HepG2 (cell line): ENCODE measurements around the gene TMEM127. TPM values are rescaled to one million over a fixed set of nuclear protein-coding genes. Genes with fewer than 3 reads are reported as not detected.
A peak's percentile ranks its signal among the peaks of the same experiment; 100 is the strongest.

ENCODE experiments used
- ARHGAP35 ChIP-seq: sonication (generic); formaldehyde crosslinking; IDR thresholded peaks from 2 replicates; pipeline ENCODE4 v1.9.0; 2022; ENCODE audit warnings: mild to moderate bottlenecking, inconsistent platforms, moderate library complexity, missing genetic modification reagents, borderline replicate concordance
- DPF2 ChIP-seq: sonication (generic); formaldehyde crosslinking; IDR thresholded peaks from 2 replicates; pipeline ENCODE4 v1.4.0; 2020; ENCODE audit warnings: mild to moderate bottlenecking, low read depth, missing genetic modification reagents, borderline replicate concordance
- ELF3 ChIP-seq: IDR thresholded peaks from 2 replicates; pipeline ENCODE4 v1.6.1; 2016; ENCODE audit warnings: missing genetic modification reagents, missing compliant biosample characterization
- GLI4 ChIP-seq: sonication (generic); formaldehyde crosslinking; IDR thresholded peaks from 2 replicates; pipeline ENCODE4 v1.5.1; 2020; ENCODE audit warnings: missing genetic modification reagents, mild to moderate bottlenecking, moderate library complexity, borderline replicate concordance
- NFATC3 ChIP-seq: sonication (generic); formaldehyde crosslinking; IDR thresholded peaks from 2 replicates; pipeline ENCODE4 v1.5.1; 2020; ENCODE audit warnings: mild to moderate bottlenecking, missing genetic modification reagents
- PAF1 ChIP-seq: IDR thresholded peaks from 2 replicates; pipeline ENCODE4 v1.6.1; 2016; ENCODE audit warnings: missing genetic modification reagents, missing compliant biosample characterization
- REPIN1 ChIP-seq: sonication (generic); formaldehyde crosslinking; IDR thresholded peaks from 2 replicates; pipeline ENCODE4 v1.8.0; 2022; ENCODE audit warnings: missing genetic modification reagents, low read depth, mild to moderate bottlenecking, borderline replicate concordance
- SRY ChIP-seq: sonication (generic); formaldehyde crosslinking; IDR thresholded peaks from 2 replicates; pipeline ENCODE4 v1.8.0; 2022; ENCODE audit warnings: mild to moderate bottlenecking, missing genetic modification reagents
- TAF15 ChIP-seq: fragments of 200-400 bp; formaldehyde crosslinking; IDR thresholded peaks from one replicate; pipeline ENCODE4 v1.6.1; 2018; ENCODE audit warnings: mild to moderate bottlenecking, low read depth, low read length; ENCODE audit not compliant: poor library complexity, severe bottlenecking
- ZNF616 ChIP-seq: sonication (generic); formaldehyde crosslinking; IDR thresholded peaks from 2 replicates; pipeline ENCODE4 v1.5.0; 2020; ENCODE audit warnings: low read depth, mild to moderate bottlenecking, missing genetic modification reagents
- polyA plus RNA-seq, 8 experiments: library from polyadenylated mRNA; depleted of rRNA in 3 of 8; stranded (reverse) in 7 of 8; unstranded in 1 of 8; fragments of >200 nt; fragmentation: Illumina TruSeq in 4 of 8; extraction: Trizol in 4 of 8; gene quantifications; 2 replicates each; pipeline versions ENCODE4 v1.2.1 to v1.2.3, GENCODE V29; 2011 to 2016; ENCODE audit warnings: low read depth in 4 of 8, missing spikeins in 1 of 8, mixed read lengths in 1 of 8; ENCODE audit not compliant: insufficient read depth in 1 of 8
- total RNA-seq, 5 experiments: library from RNA; depleted of rRNA; stranded (reverse); fragments of >200 nt; fragmentation: Illumina TruSeq; extraction: Trizol; gene quantifications; 2 replicates each; pipeline ENCODE4 v1.2.3, GENCODE V29; 2016; ENCODE audit warnings: low read depth in 1 of 5
- TF ChIP-seq, protein P1 (sequence below): sonication (generic); formaldehyde crosslinking; IDR thresholded peaks from 2 replicates; pipeline ENCODE4 v1.4.0; 2020; ENCODE audit warnings: missing genetic modification reagents, mild to moderate bottlenecking, borderline replicate concordance
- TF ChIP-seq, protein P2 (sequence below): sonication (generic); formaldehyde crosslinking; IDR thresholded peaks from 2 replicates; pipeline ENCODE4 v1.8.1; 2023; ENCODE audit warnings: mild to moderate bottlenecking, missing genetic modification reagents
- TF ChIP-seq, protein P3 (sequence below): sonication (generic); formaldehyde crosslinking; IDR thresholded peaks from 2 replicates; pipeline ENCODE4 v1.8.0; 2022; ENCODE audit warnings: mild to moderate bottlenecking, missing genetic modification reagents, moderate library complexity
- TF ChIP-seq, protein P4 (sequence below): sonication (generic); formaldehyde crosslinking; conservative IDR thresholded peaks from 2 replicates; pipeline ENCODE4 v1.4.0; 2020; ENCODE audit warnings: missing genetic modification reagents
- TF ChIP-seq, protein P5 (sequence below): sonication (generic); formaldehyde crosslinking; IDR thresholded peaks from 2 replicates; pipeline ENCODE4 v1.8.1; 2023; ENCODE audit warnings: mild to moderate bottlenecking, missing genetic modification reagents, borderline replicate concordance

Gene TMEM127
- total and polyA plus RNA-seq, 2 of the 13 experiments (the other 11 are each of a cell fraction or from before 2014, with no cell fraction given), result 21.5 to 33.9 TPM

DNA sequence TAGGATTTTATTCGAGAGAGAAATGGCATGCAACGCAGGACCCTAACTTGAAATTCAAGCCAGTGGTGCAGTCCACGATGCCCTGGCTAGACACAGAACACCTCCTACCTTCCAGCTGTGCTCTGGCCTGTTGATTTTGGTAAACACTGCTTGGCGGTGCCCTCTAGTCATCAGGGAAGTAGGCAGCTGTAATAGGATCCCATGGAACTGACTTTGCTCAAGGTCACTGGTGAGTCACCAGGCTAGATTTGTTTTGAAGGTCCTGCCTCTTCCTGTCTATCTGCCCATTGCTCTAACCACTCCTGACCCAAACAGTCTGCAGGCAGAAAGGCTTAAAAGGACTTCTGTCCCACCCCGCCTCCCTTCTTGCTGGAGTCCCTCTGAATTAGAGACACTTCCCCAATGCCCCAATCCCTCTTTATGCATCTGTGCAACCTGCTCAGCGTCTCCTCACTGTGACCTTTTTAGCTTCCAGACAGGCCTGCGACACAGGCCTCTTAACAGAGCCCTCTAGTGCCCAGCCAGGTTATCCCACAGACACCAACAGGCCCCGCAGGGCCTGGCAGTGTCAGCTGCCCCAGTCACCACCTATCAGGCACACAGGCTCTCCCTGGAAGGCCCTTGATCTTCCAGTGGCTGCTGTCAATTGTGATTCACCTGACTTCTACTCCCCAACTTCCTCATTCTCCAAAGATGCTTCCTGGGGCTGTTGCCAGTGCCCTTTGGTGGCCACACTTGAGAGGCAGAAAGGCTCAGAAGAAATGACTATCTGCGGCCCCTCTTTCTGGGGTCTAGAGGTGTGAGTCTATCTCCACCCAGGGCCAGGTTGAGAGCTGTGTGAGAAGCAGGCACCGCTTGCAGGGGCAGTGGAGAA lies 5.2 kb downstream of the TMEM127 start (continued):
- TF ChIP-seq ARHGAP35 (0 out of 2 replicates have a peak, but pooled peaks have one; percentile 10), SRY (CRISPR knock-in tag) (peak; percentile 92), TAF15 (no peak), GLI4 (CRISPR knock-in tag) (no peak), ZNF616 (CRISPR knock-in tag) (no peak), REPIN1 (CRISPR knock-in tag) (no peak; the same call in 1 of the 2 replicates), DPF2 (CRISPR knock-in tag) (peak; percentile 95), ELF3 (CRISPR knock-in tag) (peak; percentile 99), NFATC3 (CRISPR knock-in tag) (no peak), PAF1 (CRISPR knock-in tag) (no peak)
- TF ChIP-seq, protein P1, sequence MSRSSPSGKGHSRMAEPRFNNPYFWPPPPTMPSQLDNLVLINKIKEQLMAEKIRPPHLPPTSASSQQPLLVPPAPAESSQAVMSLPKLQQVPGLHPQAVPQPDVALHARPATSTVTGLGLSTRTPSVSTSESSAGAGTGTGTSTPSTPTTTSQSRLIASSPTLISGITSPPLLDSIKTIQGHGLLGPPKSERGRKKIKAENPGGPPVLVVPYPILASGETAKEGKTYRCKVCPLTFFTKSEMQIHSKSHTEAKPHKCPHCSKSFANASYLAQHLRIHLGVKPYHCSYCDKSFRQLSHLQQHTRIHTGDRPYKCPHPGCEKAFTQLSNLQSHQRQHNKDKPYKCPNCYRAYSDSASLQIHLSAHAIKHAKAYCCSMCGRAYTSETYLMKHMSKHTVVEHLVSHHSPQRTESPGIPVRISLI (CRISPR knock-in tag), result no peak
- TF ChIP-seq, protein P2, sequence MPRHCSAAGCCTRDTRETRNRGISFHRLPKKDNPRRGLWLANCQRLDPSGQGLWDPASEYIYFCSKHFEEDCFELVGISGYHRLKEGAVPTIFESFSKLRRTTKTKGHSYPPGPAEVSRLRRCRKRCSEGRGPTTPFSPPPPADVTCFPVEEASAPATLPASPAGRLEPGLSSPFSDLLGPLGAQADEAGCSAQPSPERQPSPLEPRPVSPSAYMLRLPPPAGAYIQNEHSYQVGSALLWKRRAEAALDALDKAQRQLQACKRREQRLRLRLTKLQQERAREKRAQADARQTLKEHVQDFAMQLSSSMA (CRISPR knock-in tag), result 0 out of 2 replicates have a peak, but pooled peaks have one; percentile 58
- TF ChIP-seq, protein P3, sequence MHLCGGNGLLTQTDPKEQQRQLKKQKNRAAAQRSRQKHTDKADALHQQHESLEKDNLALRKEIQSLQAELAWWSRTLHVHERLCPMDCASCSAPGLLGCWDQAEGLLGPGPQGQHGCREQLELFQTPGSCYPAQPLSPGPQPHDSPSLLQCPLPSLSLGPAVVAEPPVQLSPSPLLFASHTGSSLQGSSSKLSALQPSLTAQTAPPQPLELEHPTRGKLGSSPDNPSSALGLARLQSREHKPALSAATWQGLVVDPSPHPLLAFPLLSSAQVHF (CRISPR knock-in tag), result no peak
- TF ChIP-seq, protein P4, sequence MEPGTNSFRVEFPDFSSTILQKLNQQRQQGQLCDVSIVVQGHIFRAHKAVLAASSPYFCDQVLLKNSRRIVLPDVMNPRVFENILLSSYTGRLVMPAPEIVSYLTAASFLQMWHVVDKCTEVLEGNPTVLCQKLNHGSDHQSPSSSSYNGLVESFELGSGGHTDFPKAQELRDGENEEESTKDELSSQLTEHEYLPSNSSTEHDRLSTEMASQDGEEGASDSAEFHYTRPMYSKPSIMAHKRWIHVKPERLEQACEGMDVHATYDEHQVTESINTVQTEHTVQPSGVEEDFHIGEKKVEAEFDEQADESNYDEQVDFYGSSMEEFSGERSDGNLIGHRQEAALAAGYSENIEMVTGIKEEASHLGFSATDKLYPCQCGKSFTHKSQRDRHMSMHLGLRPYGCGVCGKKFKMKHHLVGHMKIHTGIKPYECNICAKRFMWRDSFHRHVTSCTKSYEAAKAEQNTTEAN, result no peak; the same call in 1 of the 2 replicates
- TF ChIP-seq, protein P5, sequence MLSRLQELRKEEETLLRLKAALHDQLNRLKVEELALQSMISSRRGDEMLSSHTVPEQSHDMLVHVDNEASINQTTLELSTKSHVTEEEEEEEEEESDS, result no peak
